Stimulated activated CD8-positive, alpha-beta memory T cell treated with anti-CD3 and anti-CD28 coated beads, Interleukin-15, amount 100 ng/mL, for 4 hours (primary cell): ENCODE data around the gene ARIH1.
"Not testable (repeated sequence)": the region's sequence is repeated elsewhere in the genome, so short reads cannot be mapped to it uniquely, and the experiment has no call there.

Experiments used
- DNase-seq, 2 donors: peaks; one replicate each; pipeline ENCODE4 v3.0.0-alpha.2; 2020; ENCODE audit warnings: low read depth in 2 of 2

ARIH1 gene, protein sequence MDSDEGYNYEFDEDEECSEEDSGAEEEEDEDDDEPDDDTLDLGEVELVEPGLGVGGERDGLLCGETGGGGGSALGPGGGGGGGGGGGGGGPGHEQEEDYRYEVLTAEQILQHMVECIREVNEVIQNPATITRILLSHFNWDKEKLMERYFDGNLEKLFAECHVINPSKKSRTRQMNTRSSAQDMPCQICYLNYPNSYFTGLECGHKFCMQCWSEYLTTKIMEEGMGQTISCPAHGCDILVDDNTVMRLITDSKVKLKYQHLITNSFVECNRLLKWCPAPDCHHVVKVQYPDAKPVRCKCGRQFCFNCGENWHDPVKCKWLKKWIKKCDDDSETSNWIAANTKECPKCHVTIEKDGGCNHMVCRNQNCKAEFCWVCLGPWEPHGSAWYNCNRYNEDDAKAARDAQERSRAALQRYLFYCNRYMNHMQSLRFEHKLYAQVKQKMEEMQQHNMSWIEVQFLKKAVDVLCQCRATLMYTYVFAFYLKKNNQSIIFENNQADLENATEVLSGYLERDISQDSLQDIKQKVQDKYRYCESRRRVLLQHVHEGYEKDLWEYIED

DNA sequence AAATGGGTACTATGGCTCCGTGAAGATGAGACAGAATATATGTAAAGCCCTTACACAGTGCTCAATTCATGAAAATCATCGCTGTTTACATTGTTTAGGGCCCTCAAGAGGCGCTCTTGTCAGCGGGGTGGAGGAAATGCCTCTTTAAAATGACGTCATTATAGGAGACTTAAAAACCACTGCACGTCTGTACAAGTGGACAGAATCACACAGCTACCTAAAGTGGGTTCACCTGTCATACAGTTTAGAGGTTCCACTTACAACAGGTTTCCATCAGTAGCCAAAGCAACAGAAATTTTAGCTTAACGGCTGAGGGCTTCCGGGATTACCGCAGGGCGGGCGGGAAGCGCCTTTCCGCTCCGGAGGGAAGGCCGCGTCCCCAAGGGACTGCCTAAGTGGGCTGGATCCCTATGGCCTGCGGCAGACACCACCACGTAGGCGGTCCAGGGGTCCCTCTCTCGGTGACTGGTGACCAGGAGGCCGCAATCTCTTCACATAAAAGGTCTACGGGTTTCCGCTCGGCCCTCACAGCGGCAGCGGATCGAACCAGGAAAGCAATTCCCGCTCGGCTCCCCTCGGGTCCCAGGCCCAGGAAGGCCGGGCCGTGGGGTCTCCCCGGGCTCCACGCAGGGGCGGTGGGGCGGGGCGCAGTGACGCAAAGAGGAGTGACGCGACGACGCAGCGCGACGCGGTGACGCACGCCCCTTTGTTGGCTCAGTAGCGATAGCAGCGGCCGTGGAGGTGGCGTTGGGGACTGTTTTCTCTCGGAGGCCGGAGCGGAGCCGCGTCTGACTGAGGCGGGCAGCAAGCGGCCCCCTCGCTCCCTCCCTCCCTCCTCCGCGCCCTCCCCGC is at the start of gene ARIH1:
ARIH1 (plus strand) TSS at position 717 of the 852 bp plus-strand sequence. CDS start 310 bp downstream, outside the sequence.
- DNase-seq = peak; percentile 88 to 92

DNA sequence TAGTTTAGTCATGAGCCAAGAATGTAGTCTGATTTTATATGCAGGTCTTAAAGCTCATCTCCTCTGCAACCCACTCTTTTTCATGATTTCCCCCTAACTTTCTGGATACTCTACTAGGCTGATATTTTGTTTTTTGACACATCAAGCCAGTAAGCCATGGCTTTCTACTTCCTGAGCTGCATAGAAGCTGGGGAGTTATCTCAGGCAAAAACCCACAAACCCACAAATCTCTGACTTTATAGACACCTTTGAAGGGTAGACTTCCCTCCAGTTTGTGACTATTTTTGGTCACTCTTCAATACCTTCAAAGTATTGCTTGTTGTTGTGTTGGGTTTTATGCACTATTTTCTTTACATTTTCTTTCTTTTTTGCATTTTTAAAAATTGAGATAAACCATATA is 47.4 kb upstream of the ARIH1 start:
- DNase-seq = no peak

DNA sequence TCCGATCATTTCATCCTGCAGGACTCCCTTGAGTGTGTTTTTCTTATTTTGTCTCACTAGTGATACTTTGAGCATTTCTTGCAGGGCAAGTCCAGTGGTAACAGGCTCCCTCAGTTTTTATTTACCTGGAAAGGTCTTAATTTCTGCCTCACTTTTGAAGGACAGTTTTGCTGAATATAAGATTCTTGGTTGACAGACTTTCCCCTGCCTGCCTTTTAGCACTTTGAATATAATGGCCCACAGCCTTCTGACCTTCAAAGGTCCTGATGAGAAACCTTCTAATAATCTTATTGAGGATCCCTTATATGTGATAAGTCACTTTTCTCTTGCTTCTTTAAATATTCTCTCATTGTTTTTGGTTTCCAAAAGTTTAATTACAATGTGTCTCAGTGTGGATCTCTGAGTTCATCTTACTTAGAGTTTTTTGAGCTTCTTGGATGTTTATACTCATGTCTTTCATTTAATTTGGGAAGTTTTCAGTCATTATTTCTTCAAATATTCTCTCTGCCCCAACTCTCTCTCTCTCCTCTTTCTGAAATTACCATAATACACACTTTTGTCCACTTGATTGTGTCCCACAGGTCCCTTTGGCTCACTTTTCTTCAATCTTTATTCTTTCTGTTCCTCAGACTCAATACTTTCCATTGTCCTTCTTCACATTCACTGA is 36.3 kb upstream of the ARIH1 start:
- no peak for DNase-seq

DNA sequence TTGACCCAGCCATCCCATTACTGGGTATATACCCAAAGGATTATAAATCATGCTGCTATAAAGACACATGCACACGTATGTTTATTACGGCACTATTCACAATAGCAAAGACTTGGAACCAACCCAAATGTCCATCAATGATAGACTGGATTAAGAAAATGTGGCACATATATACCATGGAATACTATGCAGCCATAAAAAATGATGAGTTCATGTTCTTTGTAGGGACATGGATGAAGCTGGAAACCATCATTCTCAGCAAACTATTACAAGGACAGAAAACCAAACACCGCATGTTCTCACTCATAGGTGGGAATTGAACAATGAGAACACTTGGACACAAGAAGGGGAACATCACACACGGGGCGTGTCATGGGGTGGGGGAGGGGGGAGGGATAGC is 31.3 kb upstream of the ARIH1 start:
- DNase-seq = not testable (repeated sequence)

DNA sequence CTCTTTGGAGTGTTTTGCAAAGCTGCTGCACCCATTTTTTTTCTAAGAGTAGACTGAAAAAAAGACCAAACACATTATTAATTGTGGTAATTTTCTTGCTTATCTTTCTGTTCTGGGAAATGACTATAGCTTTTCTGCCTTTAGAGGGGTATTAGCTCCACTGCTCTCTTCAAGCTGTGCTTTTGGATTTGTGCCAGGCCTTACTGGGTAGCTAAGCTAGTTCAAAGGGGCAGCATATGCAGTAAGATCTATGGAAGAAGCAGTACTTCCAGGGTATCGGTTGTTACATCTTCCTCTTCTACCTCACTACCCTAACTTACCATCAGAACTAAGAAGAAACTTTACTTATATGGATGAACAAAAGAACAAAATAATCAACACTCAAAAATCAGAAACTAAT is 28.7 kb upstream of the ARIH1 start:
- DNase-seq = no peak

DNA sequence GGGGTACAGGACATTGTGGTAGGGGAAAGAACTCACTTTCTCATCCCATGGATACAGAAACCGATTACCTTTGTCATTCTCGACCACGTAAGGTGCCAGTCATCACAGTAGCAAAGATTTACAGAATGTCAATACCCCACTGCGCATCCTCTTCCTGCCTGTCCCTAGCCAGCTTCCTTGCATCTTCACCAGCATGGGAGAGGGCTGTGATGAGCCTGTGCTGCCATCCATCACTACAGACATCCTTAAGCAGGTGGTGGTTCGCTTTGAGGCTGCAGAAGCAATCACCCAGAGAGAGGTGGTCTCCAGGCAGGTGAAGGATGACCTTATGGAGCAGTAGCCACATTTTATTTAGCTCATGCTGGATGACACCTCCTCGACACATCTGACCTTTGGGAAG is 23.3 kb upstream of the ARIH1 start:
- DNase-seq = no peak

DNA sequence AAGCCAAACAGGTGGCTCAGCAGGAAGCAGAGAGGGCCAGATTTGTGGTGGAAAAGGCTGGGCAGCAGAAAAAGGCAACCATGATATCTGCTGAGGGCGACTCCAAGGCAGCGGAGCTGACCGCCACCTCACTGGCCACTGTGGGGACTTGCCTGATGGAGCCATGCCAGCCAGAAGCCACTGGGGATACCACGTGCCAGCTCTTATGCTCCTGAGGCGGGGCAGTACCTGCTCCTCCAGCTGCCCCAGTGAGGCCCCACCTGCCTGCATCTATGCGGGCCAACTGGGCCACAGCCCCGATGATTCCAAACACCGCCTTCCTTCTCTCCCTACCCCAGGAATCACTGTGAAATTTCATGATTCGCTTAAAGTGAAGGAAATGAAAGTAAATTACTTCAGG is 22.9 kb upstream of the ARIH1 start:
- no peak for DNase-seq

DNA sequence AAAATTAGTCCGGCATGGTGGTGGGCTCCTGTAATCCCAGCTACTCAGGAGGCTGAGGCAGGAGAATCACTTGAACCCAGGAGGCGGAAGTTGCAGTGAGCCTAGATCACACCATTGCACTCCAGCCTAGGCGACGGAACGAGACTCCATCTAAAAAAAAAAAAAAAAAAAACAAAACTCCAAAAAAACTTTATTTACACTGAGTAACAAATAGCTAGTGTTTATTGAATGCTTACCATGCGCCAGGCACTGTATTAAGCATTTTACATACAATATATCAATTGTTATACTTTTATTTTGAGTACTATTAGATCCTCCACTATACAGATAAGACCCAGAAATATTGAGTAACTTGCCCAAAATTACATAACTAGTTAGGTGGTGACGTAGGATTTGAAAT is 17.4 kb upstream of the ARIH1 start:
- no peak for DNase-seq

DNA sequence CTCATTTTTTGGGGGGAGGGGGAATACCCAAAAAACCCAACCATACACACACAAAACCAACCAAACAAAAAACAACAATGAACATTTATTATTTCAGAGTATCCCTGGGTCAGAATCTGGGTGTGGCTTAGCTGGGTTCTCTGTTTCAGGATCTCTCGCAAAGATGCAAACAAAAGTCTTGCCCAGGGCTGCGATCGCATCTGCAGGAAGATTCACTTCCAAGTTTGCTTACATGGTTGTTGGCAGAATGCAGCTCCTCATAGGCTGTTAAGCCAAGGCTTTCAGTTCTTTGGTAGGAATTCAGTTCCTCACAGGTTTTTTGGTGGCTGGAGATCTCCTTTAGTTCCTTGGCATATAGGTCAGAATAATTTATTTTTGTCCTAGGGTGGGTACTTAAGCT is 13.7 kb upstream of the ARIH1 start:
- no peak for DNase-seq

DNA sequence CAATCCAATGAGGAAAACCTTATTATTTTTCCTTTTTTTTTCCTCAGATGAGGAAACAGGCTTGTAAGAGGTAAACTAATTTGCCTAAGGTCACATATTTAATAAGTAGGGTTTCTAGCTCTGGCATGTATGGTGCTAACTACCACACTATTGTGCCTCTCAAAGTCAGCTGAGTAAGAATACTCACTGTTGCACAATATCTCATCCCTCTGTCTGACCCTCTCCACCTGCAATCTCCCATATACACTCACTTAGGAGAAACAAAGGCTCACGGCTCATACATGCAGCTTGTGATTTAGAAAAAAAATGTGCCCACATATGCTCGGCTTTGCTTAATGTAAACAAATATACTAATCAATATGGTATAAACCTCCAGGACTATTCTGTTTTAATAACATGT is 10.4 kb upstream of the ARIH1 start:
- DNase-seq = no peak

DNA sequence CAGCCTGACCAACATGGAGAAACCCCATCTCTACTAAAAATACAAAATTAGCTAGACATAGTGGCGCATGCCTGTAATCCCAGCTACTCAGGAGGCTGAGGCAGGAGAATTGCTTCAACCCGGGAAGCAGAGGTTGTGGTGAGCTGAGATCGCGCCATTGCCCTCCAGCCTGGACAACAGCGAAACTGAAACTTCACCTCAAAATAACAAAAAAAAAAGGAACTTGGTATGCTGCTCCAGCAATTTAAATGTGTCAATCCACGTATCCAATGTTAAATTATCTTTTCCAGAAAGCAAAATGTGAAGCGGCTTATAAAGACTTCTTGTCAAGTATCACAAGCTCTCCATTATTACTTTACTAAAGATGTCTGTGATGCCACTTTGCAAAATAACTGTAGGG is 9.9 kb upstream of the ARIH1 start:
- DNase-seq = no peak

DNA sequence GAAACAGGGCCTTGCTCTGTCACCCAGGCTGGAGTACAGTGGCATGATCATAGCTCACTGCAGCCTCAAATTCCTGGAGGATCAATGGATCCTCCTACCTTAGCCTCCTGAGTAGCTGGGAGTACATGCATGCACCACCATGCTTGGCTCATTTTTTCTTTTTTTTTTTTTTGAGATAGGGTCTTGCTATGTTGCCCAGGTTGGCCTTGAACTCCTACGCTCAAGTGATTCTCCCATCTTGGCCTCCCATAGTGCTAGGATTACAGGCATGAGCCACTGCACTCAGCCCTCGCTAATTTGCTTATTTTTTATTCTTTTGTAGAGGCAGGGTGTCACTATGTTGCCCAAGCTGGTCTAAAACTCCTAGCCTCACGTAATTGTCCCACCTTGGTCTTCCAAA is 6.0 kb upstream of the ARIH1 start:
- DNase-seq = no peak

DNA sequence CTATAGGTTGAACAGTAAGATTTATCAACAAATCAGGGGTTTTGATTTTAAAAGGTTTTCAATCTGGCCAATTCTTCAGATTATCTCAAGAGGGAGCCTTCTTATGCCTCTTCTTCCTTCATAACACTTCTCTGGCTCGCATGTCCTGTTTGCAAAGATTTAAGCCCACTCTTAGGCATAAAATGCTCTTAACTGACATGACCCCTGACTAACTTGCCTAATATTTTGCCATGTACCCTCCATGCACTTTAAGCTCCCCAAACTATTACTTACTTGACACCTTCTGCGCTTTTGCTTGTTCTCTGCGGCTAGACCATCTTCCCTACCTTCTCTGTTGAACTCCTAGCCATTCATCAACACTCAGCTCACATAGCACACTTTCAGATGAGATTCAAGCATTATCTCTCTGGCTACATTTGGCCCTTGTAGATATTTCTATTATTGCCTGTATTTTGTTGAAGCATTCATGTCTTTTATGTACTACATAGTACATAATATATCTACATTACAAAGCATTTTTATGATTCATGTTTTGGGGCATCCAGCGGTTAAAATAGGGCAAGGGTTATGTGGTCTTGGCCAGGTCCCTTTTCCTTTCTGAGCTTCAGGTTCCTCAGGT is 1.0 kb upstream of the ARIH1 start:
- no peak for DNase-seq

DNA sequence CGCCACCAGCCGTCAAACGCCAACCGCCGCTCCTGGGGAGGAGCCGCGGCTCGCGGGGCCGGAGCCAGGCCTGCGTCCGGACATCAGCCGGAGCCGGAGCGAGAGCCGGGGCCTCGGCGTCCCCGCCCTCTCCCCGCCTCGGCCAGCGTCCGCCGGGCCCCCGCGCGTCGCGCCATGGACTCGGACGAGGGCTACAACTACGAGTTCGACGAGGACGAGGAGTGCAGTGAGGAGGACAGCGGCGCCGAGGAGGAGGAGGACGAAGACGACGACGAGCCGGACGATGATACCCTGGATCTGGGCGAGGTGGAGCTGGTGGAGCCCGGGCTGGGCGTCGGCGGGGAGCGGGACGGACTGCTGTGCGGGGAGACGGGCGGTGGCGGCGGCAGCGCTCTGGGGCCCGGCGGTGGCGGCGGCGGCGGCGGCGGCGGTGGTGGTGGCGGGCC is 359 bp downstream of the ARIH1 start:
- peak in 1 of 2 donors; percentile 1 for DNase-seq

DNA sequence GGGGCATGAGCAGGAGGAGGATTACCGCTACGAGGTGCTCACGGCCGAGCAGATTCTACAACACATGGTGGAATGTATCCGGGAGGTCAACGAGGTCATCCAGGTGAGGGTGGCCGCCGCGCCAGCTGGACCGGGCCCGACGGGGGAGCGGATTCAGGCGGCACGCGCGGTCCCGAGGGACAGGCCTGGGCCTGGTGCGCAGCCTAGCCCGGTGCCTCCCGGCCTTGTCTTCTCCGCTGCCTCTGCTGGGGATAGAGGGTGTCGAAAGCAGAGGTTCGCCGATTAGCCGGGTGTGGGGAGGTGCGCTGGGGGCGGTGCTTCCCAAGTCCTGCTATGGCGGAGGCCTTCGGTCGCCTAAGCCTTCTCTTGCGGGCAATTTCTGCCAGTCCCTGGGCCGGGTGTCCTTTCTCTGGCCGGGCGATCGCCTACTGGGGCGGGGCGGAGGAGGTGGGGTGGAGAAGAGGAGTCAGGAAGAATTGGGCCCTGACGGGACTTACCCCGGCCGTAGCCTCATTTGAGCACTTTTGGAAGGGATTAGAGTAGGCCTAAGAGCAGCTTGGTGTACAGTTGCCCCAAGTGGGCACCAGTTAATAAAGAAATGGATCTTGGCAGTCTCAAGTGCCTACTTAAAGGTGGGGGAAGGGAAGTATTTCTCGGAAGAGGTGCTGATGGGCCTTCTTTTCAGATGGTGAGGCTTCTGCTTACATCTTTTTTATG is 940 bp downstream of the ARIH1 start:
- peak; percentile 61 to 69 for DNase-seq

DNA sequence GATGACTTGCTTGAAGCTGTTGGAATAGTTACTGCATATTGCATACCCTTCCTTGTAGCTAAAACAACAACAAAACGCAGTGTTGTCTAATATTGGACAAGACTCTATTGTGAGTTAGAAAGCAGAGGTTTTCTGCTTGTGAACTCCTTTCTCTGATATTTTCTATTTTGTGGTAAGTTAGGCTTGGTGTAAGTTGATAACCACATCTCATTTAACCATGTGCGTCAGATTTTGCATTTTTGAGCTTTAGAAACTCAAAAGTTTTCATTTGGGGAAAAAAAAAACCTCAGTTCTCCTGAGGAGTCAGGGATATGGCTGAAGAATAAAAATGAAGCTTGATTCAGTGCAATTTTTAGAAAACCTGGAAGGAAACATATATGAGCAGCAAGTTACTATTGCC is 1.5 kb downstream of the ARIH1 start:
- DNase-seq = no peak

DNA sequence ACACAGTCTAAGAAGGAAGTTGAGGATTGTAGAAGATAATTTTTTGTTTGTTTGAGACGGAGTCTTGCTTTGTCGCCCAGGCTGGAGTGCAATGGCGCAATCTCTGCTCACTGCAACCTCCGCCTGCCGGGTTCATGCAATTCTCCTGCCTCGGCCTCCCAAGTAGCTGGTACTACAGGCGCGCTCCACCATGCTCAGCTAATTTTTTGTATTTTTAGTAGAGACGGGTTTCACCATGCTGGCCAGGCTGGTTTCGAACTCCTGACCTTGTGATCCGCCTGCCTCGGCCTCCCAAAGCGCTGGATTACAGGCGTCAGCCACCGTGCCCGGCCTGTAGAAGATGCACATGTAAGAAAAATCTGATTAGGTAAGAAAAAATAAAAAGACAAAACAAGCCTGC is 2.2 kb downstream of the ARIH1 start:
- DNase-seq = not testable (repeated sequence)

DNA sequence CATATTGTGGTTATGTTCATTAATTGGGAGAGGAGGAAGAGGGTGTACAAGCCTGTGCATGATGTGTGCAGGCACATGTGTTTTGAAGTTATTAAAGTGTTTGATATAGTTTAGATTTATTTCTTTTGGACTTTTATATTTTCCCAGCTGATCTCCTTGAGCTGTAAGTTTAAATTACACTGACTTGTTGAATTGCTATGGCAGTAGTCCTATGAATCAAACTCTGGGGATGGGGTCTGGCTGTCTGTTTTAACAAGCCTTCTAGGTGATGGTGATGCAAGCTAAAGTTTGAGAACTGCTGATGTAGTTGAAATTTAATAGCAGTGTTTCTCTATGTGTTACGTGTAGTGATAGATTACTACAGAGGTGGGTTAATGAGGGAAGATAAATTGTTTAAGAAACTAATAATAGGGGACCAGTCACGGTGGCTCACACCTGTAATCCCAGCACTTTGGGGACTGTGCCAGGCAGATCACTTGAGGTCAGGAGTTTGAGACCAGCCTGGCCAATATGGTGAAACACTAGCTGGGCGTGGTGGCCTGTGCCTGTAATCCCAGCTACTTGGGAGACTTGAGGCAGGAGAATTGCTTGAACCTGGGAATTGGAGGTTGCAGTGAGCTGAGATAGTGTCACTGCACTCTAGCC is 7.0 kb downstream of the ARIH1 start:
- DNase-seq = no peak

DNA sequence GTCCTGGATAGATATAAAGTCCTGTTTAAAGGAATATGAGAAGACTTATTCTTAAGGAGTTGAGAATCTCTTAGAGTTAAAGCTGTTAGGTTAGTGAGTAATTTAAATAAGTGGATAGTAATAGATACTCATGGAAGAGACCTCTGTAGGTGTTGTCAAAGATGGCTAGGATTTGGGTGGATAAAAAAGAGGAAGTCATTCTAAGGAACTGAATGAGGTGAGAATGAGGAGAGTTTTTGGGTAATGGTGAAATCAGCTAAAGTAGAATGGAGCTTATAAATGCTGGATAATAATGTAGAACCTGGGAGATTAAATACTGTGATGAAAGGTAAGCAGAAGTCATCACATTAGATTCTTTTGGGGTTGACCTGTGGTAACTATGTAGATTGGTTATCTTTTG is 8.1 kb downstream of the ARIH1 start:
- no peak for DNase-seq

DNA sequence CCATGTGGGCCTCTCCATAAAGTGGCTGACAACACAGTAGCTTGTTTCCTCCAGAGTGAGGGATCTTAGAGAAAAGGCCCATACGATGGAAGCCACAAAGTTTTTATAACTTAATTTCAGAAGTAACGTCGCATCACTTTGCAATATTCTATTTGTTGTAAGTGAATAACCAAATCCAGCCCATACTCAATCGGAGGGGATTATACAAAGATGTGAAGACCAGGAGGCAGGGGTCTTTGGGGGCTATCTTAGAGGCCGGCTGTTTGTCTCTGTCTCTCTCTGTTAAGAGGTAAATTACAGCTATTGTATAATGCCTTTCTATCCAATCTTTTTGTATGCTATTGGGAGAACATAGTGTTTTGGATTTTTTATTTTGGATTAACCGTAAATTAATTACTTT is 9.1 kb downstream of the ARIH1 start:
- no peak for DNase-seq
